Left renal pelvis (tissue), 4 donors: ENCODE data around the gene PRKAG1. TPM values are rescaled to one million over a fixed set of nuclear protein-coding genes. Genes with fewer than 3 reads are reported as not detected.

Source experiments
- DNase-seq, 4 donors: peaks; one replicate each; pipeline ENCODE4 v3.0.0-alpha.2; 2013; ENCODE audit warnings: low read depth in 4 of 4, low spot score in 3 of 4
- polyA plus RNA-seq, 4 donors: library from polyadenylated mRNA; unstranded; fragments of 120-200 nt; gene quantifications; one replicate each; pipeline ENCODE4 v1.2.1, GENCODE V29; 2013; ENCODE audit not compliant: insufficient read length in 4 of 4

Gene PRKAG1
- polyA plus RNA-seq, 4 donors, result 59.6 to 82.0 (median 78.1) TPM

DNA sequence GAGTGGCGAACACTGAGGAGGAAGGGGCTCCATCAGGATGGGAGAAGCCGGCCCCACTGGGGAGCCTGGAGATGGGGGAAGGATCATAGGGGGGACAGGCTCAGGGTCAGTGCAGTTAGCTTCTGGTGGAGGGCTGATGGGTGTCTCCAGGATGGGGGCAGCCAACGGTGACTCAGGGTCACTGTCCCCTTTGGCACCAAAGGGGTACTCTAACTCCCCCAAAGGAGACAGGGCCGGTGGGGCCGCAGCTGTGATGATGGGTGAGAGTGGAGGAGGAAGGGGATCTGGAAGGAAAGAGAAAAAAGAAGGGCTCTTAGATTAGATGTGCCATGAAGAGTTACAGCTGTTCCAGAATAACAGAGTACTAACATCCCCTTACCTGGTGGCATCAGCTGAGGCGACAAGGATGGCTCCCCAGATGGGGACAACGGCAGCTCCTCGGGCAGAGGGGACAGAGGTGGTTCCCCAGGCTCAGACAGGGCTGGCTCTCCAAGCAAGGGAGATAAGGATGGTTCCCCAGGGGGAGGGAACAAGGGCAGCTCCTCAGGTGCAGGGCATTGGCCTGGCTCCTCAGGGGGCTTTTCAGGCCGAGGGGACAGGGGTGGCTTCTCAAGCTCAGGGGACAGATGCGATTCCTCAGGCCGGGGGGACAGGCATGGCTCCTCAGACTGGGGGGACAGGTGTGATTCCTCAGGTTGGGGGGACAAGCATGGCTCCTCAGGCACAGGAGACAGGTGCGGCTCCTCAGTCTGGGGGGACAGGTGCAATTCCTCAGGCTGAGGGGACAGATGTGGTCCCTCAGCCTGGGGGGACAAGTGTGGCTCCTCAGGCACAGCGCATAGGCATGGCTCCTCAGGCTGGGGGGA is 32.2 kb upstream of the PRKAG1 start:
- no peak for DNase-seq

- no peak for DNase-seq
Observed at GRCh38 chr12:49049566-49050224, 31.1 kb upstream of the PRKAG1 start.

- no peak for DNase-seq
Observed at GRCh38 chr12:49048953-49049352, 30.4 kb upstream of the PRKAG1 start.

GRCh38 chr12:49046129-49046895 is 27.7 kb upstream of the PRKAG1 start:
- no peak for DNase-seq

DNA sequence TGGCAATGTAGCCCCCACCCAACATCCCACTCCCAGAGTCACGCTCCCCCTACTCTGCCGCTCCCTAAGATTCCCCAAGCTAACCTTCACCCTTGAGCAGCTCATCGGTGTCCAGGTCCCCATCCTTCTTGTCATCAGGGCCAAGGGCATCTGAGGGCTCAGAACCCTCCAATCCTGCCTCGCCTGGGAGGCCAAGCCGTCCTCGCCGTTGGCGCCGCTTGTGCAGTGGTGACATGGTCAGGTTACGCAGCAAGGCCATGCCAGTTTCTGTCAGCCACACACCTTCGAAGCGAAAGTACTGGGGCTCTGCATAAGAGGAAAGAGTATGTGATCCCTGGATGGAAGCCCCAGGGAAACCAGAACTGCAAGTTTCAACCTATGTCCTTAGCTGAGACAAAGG is 26.1 kb upstream of the PRKAG1 start:
- DNase-seq, result no peak

- DNase-seq, result no peak
Observed at GRCh38 chr12:49043856-49044258, 25.3 kb upstream of the PRKAG1 start.

DNA sequence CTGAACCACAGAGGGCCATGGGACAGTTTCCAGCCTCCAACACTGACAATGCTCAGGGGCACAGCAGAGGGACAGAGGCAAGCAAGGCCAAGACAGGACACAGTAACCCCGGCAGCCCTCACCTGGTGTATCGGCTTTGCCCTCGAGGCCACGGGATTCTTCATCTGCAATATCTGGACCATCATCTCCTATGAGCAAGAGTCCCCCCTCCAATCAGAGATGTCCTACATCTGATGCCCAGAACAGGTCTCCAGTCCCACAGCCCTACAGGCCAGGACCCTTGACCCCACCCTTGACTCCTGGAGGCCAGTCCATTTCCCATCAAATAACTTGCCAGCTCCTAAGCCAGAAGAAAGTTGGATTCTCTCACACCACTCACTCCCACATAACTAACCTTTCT is 24.7 kb upstream of the PRKAG1 start:
- no peak for DNase-seq

- DNase-seq, result no peak
Observed at GRCh38 chr12:49041881-49042484, 23.4 kb upstream of the PRKAG1 start.

- no peak for DNase-seq
Observed at GRCh38 chr12:49041036-49041880, 22.7 kb upstream of the PRKAG1 start.

DNA sequence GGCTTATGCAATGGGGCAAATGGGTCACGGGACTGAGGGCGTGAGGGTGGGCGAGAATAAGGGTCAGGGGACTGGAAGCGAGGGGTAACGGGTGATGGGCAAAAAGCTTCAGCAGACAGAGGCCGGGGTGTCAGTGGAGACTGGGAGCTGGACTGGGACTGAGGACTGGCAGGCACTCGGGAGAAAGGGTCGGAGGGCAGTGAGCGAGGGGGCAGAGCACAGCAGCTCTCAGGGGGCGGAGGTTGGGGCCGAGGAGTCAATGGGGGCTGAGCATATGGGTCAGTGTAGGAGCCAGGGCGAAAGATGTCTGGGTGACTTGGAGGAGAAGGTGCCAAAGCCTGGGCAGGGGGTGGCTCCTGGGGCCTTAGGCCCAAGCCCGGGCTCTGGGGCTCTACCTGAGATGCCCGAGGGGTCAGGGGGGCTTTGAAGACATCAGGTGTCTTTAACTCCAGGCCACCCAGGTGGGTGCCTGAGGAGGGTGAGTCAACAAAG is 21.8 kb upstream of the PRKAG1 start:
- DNase-seq, result no peak

- no peak for DNase-seq
Observed at GRCh38 chr12:49039421-49040363, 21.1 kb upstream of the PRKAG1 start.

DNA sequence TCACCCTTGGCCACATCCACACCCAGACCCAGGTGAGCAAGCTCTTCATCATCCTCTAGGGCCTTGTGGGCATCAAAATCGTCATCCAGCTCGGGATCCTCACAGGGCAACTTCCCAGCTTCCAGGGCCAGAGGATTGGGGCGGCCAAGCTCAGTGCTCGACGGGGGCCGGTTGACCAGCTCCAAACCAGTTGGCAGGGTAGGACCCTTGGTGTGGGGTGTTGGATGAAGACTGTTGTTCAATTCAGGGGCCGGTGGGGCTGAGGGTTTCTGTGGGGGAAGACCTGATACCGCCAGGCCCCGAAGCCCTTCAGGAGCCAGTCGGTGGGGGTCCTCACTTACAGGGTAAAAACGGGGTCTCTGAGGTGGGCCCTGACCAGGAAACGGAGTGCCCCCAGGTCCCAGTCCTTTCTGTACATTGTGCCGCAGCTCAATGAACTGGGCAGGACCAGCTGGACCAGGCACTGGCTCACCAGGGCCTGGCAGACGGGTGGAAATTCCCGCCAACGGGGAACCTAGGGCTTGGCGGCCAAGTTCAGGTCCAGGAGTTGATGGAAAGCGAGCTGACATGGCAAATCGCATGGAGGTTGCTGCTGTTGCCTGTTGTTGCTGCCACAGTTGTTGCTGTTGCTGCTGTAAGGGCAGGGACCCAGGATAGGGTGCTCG is 19.8 kb upstream of the PRKAG1 start:
- DNase-seq, result no peak

- no peak for DNase-seq
Observed at GRCh38 chr12:49037947-49038237, 19.3 kb upstream of the PRKAG1 start.

DNA sequence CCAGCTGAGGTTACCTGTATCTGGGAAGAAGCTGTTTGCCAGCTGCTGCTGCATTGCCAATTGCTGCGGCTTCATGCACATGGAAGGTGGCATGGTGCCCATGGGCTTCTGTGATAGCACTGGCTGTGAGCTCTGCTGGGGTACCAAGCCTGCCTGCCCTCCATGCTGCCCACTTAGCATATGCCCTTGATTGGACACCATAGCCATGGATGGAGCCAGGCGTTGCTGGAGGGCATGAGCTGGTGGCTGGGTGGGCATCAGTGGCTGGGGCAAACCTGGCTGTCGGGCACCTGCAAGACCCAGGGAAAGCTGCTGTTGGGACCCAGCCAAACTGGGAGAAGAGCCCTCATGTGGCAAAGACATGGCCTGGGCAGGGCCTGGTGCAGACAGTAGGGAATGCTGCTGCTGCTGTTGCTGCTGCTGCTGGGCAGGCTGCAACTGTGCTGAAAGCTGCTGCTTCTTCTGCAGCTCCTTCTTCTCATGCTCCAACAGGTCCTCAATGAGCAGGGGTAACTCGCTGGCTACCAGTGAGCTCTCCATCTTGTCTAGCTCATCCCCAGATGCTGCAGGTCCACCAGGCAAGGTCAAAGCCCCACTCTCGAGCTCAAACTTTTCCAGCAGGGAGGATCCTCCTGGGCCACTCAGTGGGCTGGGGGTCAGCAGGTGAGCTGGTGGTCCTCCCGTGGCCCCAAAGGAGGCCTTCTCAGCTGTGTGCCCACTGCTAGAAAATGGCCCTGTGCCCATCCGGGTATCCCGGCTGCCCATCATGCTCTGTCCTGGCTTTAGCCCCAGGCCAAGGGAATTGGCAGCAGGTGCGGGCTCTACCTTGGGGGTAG is 18.8 kb upstream of the PRKAG1 start:
- no peak for DNase-seq

DNA sequence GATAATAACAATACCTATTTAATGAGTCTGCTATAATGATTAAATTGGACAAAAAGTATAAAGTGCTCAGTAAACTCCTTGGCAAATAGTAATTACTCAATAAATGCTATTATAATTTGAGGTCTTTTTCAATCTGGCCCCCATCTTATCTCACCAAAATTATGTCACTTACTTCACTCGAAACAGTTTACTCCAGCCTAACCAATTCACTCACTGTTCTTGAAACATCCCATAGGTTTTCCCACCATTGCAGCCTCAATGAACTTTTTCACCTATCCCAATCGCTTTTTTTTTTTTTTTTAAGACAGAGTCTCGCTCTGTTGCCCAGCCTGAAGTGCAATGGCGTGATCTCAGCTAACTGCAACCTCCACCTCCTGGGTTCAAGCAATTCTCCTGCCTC is 17.5 kb upstream of the PRKAG1 start:
- DNase-seq, result no peak

DNA sequence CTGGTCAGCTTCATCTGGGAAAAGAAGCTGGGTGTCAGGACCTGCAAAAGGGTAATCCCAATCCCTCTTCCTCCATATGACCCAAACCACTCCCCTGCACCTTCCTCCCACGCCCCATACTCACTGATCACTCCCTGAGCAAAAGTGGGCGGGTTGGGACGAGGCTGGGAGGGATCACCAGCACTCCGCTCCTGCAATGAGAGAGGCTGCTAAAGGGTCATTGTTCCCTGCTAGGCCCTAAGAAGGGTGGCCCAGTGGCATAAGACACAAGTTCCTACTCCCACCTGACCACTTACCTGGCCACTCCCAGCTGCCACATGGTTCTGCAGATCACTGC is 15.7 kb upstream of the PRKAG1 start:
- no peak for DNase-seq

- no peak for DNase-seq
Observed at GRCh38 chr12:49033611-49034285, 15.2 kb upstream of the PRKAG1 start.
